Type B pancreatic cell (in vitro differentiated cells): ENCODE data around the gene CACNA1S. TPM values are rescaled to one million over a fixed set of nuclear protein-coding genes. Genes with fewer than 3 reads are reported as not detected.

Source experiments
- DNase-seq: peaks from one replicate; pipeline ENCODE4 v3.0.0; 2021; ENCODE audit warnings: mixed read lengths; ENCODE audit not compliant: unreplicated experiment; ENCODE audit errors: extremely low spot score
- H3K27ac Mint-ChIP-seq: 2 replicates; pipeline ENCODE4 v1.8.0; 2021; ENCODE audit warnings: mild to moderate bottlenecking, mixed read lengths
- H3K27me3 Mint-ChIP-seq: 2 replicates; pipeline ENCODE4 v1.8.0; 2021; ENCODE audit warnings: mixed read lengths
- H3K36me3 Mint-ChIP-seq: 2 replicates; pipeline ENCODE4 v1.8.0; 2021; ENCODE audit warnings: mixed read lengths
- H3K4me1 Mint-ChIP-seq: one replicate; pipeline ENCODE4 v1.8.0; 2021; ENCODE audit warnings: mixed read lengths; ENCODE audit not compliant: unreplicated experiment
- H3K4me3 Mint-ChIP-seq: 2 replicates; pipeline ENCODE4 v1.8.0; 2021; ENCODE audit warnings: mild to moderate bottlenecking, mixed read lengths
- H3K9me3 Mint-ChIP-seq: 2 replicates; pipeline ENCODE4 v1.8.0; 2021; ENCODE audit warnings: mixed read lengths
- total RNA-seq: library from RNA; stranded (reverse); gene quantifications from 2 replicates; pipeline ENCODE4 v1.2.1, GENCODE V29; 2021; ENCODE audit warnings: low replicate concordance
- TF ChIP-seq, protein P1 (sequence below): fragments of 200-600 bp; sonication (generic); conservative IDR thresholded peaks from 2 replicates; pipeline ENCODE4 v1.5.0; 2021; ENCODE audit warnings: antibody characterized with exemption, mild to moderate bottlenecking

CACNA1S gene
- total RNA-seq, 1 donor from 2014 or later: 0.12 TPM

DNA sequence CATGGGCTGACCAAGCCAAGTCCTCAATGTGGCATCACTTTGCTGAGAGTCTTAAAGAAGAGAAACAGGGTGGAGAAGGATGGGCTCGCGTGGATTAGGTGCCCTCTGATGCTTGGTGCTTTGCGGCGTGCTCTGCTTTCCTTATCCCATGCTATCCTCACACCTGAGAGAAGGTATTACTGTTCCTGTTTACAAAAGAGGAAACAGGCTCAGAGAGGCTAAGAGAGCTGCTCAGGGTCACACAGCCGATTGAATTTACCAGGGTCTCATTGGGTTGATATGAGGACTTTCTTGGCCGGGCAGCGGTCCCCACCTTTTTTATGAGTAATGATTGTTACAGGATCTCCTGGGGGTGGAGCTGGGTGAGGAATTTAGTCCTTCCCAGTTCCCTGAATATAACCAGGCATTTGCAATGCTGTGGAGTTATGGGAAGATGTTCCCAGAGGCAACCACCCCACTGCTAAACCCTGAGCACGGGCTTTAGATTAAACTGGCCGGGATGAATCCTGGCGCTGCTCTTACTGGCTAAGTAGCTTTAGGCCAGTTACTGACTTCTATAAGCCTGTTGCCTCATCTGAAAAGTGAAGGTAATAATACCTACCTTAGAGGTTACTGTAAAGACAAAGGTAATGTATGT lies 10.2 kb upstream of the CACNA1S start:
- H3K27me3 Mint-ChIP-seq: peaks cover 37% of the 10 kb centered on the region
- H3K4me1 Mint-ChIP-seq: peaks cover 21% of the 10 kb centered on the region
- TF ChIP-seq, protein P1, sequence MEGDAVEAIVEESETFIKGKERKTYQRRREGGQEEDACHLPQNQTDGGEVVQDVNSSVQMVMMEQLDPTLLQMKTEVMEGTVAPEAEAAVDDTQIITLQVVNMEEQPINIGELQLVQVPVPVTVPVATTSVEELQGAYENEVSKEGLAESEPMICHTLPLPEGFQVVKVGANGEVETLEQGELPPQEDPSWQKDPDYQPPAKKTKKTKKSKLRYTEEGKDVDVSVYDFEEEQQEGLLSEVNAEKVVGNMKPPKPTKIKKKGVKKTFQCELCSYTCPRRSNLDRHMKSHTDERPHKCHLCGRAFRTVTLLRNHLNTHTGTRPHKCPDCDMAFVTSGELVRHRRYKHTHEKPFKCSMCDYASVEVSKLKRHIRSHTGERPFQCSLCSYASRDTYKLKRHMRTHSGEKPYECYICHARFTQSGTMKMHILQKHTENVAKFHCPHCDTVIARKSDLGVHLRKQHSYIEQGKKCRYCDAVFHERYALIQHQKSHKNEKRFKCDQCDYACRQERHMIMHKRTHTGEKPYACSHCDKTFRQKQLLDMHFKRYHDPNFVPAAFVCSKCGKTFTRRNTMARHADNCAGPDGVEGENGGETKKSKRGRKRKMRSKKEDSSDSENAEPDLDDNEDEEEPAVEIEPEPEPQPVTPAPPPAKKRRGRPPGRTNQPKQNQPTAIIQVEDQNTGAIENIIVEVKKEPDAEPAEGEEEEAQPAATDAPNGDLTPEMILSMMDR: no peak
- H3K4me3 Mint-ChIP-seq: no peak overlapping the region
- H3K9me3 Mint-ChIP-seq: no peaks in the 10 kb centered on the region
- no peak for DNase-seq
- H3K27ac Mint-ChIP-seq: no peak overlapping the region
- no peaks in the 10 kb centered on the region for H3K36me3 Mint-ChIP-seq

DNA sequence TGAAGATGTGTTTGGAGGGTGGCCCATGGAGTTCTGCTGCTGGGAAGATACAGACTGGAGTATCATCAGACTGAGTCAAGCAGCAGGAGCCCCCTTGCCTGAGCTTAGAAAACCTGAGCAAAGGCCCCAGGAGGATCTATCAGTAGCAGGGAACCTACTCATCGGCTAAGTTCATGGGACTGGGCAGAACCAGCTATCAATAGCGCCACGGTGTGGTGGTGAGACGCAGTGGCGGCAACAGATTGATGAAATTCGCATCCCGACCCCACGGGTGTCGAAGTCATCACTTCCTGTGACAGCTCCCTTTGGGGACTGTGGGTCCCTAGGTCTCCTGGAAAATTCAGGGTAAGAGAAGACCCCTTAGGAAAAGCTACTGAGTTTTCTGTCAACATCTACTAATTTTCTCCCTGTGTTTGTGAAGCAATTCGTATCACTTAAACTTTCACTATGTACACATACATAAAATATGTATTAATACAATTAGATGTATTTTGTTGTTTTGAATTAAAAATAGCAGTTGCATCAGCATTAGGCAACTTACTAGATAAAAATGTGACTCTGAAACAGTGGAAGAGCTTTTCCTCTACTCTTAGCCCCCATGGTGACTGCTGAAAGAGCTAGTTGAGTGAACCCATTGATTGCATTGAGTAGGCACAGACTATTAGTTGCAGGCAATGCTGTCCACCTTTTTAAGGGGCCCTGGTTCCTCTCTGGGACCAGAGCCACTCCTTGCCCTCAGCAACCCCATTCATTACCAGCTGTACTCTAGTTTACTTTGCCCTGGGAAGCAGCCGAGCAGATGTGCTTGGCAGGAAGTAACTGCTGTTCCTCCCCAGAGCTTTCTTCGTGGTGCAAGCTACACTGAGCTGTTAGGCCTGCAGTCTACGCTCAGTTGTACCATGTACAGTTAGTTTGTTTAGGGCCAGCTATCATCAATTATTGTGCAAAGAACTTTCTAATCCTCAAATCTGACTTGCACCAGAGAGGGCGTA lies 7.3 kb upstream of the CACNA1S start:
- H3K4me1 Mint-ChIP-seq: peaks cover 7% of the 10 kb centered on the region
- H3K9me3 Mint-ChIP-seq: no peaks in the 10 kb centered on the region
- H3K4me3 Mint-ChIP-seq: no peak overlapping the region

DNA sequence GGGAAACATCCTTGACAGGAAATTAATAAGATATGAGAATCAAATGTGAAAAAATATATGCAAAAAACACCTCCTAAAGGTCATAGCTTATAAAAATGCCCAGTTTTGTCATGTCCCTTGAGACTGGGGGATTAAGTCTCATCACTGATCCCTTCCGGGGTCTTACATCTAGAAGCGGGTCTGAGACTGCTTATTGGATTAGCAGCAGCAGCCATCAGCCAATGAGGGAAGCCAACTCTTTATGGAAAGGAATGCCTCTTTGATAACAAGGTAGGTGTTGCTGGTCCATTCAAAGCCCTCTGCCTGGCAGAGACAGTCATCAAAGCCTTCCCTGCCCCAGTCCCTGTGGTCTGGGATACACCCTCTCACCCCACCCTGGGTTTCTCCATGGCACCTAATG lies 3.9 kb upstream of the CACNA1S start:
- H3K27ac Mint-ChIP-seq: no peak overlapping the region
- H3K4me1 Mint-ChIP-seq: peaks cover 7% of the 10 kb centered on the region
- H3K36me3 Mint-ChIP-seq: no peaks in the 10 kb centered on the region
- no peaks in the 10 kb centered on the region for H3K9me3 Mint-ChIP-seq
- TF ChIP-seq, protein P1: no peak
- H3K4me3 Mint-ChIP-seq: peak overlapping the region; percentile 68
- peaks cover 39% of the 10 kb centered on the region for H3K27me3 Mint-ChIP-seq
- DNase-seq: no peak

More for the DNA sequence above, 7.3 kb upstream of the CACNA1S start:
- DNase-seq: no peak
- no peaks in the 10 kb centered on the region for H3K36me3 Mint-ChIP-seq
- TF ChIP-seq, protein P1: peak; percentile 84
- no peak overlapping the region for H3K27ac Mint-ChIP-seq
- peaks cover 49% of the 10 kb centered on the region for H3K27me3 Mint-ChIP-seq

DNA sequence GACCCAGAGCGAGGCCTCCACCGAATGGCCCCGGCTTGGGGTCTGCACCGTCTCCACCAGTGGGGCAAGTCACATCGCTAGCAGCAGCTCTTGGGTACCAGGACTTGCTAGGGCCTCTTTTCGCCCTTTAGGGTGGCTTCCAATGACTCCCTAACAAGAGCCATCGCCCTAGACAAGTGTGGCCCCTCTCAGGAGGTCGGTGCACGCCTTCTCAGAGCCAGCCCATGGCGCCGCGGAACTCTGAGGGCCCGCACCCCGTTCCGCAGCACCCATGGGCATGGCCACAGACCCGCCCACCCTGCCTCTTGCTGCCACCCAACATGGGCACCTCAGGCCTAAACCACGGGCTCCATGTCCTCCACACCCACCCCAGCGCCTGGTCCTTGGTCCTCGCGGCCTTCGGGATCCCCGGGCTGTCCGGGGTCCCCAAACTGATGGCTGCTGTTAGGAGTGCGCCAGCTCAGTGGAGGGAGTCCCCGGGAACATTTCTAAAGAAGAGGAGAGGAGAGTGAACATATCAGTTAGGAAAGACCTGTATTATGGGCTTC lies 3.2 kb upstream of the CACNA1S start:
- no peaks in the 10 kb centered on the region for H3K36me3 Mint-ChIP-seq
- no peaks in the 10 kb centered on the region for H3K9me3 Mint-ChIP-seq
- DNase-seq: no peak
- TF ChIP-seq, protein P1: no peak
- H3K4me3 Mint-ChIP-seq: peak overlapping the region; percentile 9
- H3K27me3 Mint-ChIP-seq: peaks cover 39% of the 10 kb centered on the region
- no peak overlapping the region for H3K27ac Mint-ChIP-seq
- peaks cover 7% of the 10 kb centered on the region for H3K4me1 Mint-ChIP-seq

DNA sequence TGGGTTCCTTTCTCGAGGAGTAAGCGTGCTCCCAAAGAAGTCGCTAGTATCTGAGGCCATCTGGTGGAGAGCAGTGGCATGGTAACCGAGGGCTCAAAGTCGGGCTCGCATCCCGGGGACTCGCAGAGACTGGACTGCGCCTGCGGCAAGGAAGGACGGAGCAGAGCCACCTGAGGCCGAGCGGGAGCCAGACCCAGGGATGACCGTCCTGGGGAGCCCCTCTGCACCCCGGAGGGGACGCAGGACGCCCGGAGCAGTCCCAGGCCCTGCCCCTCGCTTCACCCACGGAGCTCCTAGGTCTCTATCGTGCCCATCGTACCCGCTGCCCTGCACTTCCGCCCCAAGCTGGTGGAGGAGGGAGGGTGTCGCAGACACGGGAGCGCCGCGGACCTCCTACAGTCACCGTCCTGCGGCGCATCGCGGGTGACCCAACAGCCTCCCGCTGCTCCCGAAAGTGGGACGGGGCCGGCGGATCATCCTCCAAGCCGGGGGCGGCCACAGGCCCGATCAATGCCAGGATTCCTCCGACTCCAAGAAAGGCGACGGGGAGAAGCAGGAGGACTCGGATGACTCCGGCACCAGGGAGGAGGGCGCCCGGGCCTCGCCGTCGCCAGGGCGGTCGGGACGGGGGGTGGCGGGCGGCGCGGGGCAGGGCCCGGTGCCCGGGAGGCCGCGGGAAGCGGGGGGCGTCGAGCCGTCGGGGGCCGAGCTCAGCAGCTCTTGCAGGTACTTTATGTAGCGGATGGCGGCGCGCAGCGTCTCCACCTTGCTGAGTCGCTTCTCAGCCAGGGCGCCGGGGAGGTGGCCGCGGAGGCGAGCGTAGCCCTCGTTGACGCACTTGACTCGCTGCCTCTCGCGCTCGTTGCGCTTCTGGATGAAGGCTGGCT lies 2.3 kb upstream of the CACNA1S start:
- peak overlapping the region; percentile 91 for H3K4me3 Mint-ChIP-seq
- H3K27me3 Mint-ChIP-seq: peaks cover 39% of the 10 kb centered on the region
- H3K27ac Mint-ChIP-seq: no peak overlapping the region
- no peaks in the 10 kb centered on the region for H3K9me3 Mint-ChIP-seq
- peak; percentile 88 for DNase-seq
- no peaks in the 10 kb centered on the region for H3K4me1 Mint-ChIP-seq
- TF ChIP-seq, protein P1: peak; percentile 89
- H3K36me3 Mint-ChIP-seq: no peaks in the 10 kb centered on the region
